ENCODE data around the gene TMSB4Y. TPM values are rescaled to one million over a fixed set of nuclear protein-coding genes. Genes with fewer than 3 reads are reported as not detected.

Gene TMSB4Y
- total and polyA plus RNA-seq, 4 experiments from 2014 or later: 2.9 to 3.1 TPM; not detected in 2

Other genes with a start within 250 kb of the TMSB4Y start
- gene UTY, start 223.9 kb upstream of the TMSB4Y start, total RNA-seq: 10 to 100 TPM; 70.8 to 71.8 TPM
- gene UTY, start 223.9 kb upstream of the TMSB4Y start, polyA plus RNA-seq: not detected